Measurements from ENCODE around the gene CHURC1. TPM values are rescaled to one million over a fixed set of nuclear protein-coding genes. Genes with fewer than 3 reads are reported as not detected.
A peak's percentile ranks its signal among the peaks of the same experiment; 100 is the strongest.

Gene CHURC1
- total and polyA plus RNA-seq, 2 of the 13 experiments (the other 11 are each of a cell fraction or from before 2014, with no cell fraction given): 41.1 to 74.4 TPM

- Histone ChIP-seq H3K27ac (ENCODE audit: extremely low read length, insufficient read depth, low read length) (no peak overlapping the region), H3K4me1 (ENCODE audit: insufficient read depth, low read length) (peaks cover 25% of the 10 kb centered on the region), H3K36me3 (replicated peaks in 1 of 2; ENCODE audit: control insufficient read depth in 1 of 2, insufficient read depth in 2 of 2, low read length in 2 of 2) (no peaks in the 10 kb centered on the region), H4K20me1 (ENCODE audit: insufficient read depth, low read length) (no peaks in the 10 kb centered on the region), H3K4me3 (replicated peaks in 1 of 3; ENCODE audit: insufficient read depth in 1 of 3, low read depth in 2 of 3, low read length in 3 of 3) (no peak overlapping the region), H3K79me2 (ENCODE audit: insufficient read depth, low read length) (no peaks in the 10 kb centered on the region), H3K9me3 (ENCODE audit: low read length) (no peaks in the 10 kb centered on the region), H3K27me3 (ENCODE audit: control insufficient read depth in 1 of 2, insufficient read depth in 2 of 2, low read length in 2 of 2) (no peaks in the 10 kb centered on the region; a peak in 1 of 5 replicates), H3K9ac (ENCODE audit: insufficient read depth, low read depth, low read length) (no peak overlapping the region), H3K4me2 (ENCODE audit: low read depth, low read length) (no peak overlapping the region), H2AFZ (ENCODE audit: low read length) (no peak overlapping the region)
- TF ChIP-seq ZNF30 (CRISPR knock-in tag; IDR thresholded peaks at IDR 0.05): no peak
- TF ChIP-seq ATF7 (IDR thresholded peaks at IDR 0.05): 0 out of 2 replicates have a peak, but pooled peaks have one; percentile 7
- no peak for TF ChIP-seq ATF7 (CRISPR knock-in tag; IDR thresholded peaks at IDR 0.05)
- CTCF ChIA-PET (ENCODE audit: low intra/inter-chr PET ratio, low total read pairs): no interaction called here
- WGBS (ENCODE audit: low lambda C conversion rate): 95% methylated on average over 7 of the region's 7 CpGs
- in situ Hi-C loops (cut with HindIII; ENCODE audit: extremely low pct_ligation_motif_present, low pct_unique_long_range_greater_than_20kb) (no loop called here), intact Hi-C loops (cut with micrococcal nuclease; ENCODE audit: unreplicated experiment) (no loop called here)
- no peak for DNase-seq (ENCODE audit: low spot score)
- POLR2A ChIA-PET: no interaction called here
- ATAC-seq: no peak
- no TSS peak for BruUV-seq (replicated peaks)
- FAIRE-seq: no peak
Measured at GRCh38 chr14:64968167-64968566, 53.9 kb downstream of the CHURC1 start.

- peak; percentile 20; the same call in 1 of the 2 replicates for TF ChIP-seq CTCF (CRISPR knock-in tag; IDR thresholded peaks at IDR 0.05)
- no peak for TF ChIP-seq ZNF362 (CRISPR knock-in tag; IDR thresholded peaks at IDR 0.05; ENCODE audit: borderline replicate concordance)
- FAIRE-seq: no peak
- Histone ChIP-seq H3K79me2 (ENCODE audit: insufficient read depth, low read length) (no peaks in the 10 kb centered on the region), H2AFZ (ENCODE audit: low read length) (no peak overlapping the region), H3K9ac (ENCODE audit: insufficient read depth, low read depth, low read length) (no peak overlapping the region), H3K4me1 (ENCODE audit: insufficient read depth, low read length) (peaks cover 30% of the 10 kb centered on the region), H3K4me3 (replicated peaks in 1 of 3; ENCODE audit: insufficient read depth in 1 of 3, low read depth in 2 of 3, low read length in 3 of 3) (no peak overlapping the region), H3K27me3 (ENCODE audit: control insufficient read depth in 1 of 2, insufficient read depth in 2 of 2, low read length in 2 of 2) (no peaks in the 10 kb centered on the region; a peak in 1 of 5 replicates), H4K20me1 (ENCODE audit: insufficient read depth, low read length) (no peaks in the 10 kb centered on the region), H3K27ac (ENCODE audit: extremely low read length, insufficient read depth, low read length) (no peak overlapping the region), H3K36me3 (replicated peaks in 1 of 2; ENCODE audit: control insufficient read depth in 1 of 2, insufficient read depth in 2 of 2, low read length in 2 of 2) (no peaks in the 10 kb centered on the region), H3K9me3 (ENCODE audit: low read length) (no peaks in the 10 kb centered on the region), H3K4me2 (ENCODE audit: low read depth, low read length) (no peak overlapping the region)
- ChIA-PET CTCF (ENCODE audit: low intra/inter-chr PET ratio, low total read pairs) (no interaction called here), POLR2A (no interaction called here)
- BruUV-seq (replicated peaks): no TSS peak
- ATAC-seq: no peak
- DNase-seq (ENCODE audit: low spot score): no peak
- 95% methylated on average over 5 of the region's 6 CpGs for WGBS (ENCODE audit: low lambda C conversion rate)
- in situ Hi-C loops (cut with HindIII; ENCODE audit: extremely low pct_ligation_motif_present, low pct_unique_long_range_greater_than_20kb): no loop called here
- intact Hi-C loops (cut with micrococcal nuclease; ENCODE audit: unreplicated experiment): no loop called here
Measured at GRCh38 chr14:64968651-64969050, 54.4 kb downstream of the CHURC1 start.
